GM04504 (cell line): ENCODE results near the gene SLC25A22.
A peak's percentile ranks its signal among the peaks of the same experiment; 100 is the strongest.

Source experiments
- DNase-seq: peaks from one replicate; pipeline ENCODE4 v3.0.0-alpha.2; 2012; ENCODE audit warnings: low read depth

The SLC25A22 gene

DNA sequence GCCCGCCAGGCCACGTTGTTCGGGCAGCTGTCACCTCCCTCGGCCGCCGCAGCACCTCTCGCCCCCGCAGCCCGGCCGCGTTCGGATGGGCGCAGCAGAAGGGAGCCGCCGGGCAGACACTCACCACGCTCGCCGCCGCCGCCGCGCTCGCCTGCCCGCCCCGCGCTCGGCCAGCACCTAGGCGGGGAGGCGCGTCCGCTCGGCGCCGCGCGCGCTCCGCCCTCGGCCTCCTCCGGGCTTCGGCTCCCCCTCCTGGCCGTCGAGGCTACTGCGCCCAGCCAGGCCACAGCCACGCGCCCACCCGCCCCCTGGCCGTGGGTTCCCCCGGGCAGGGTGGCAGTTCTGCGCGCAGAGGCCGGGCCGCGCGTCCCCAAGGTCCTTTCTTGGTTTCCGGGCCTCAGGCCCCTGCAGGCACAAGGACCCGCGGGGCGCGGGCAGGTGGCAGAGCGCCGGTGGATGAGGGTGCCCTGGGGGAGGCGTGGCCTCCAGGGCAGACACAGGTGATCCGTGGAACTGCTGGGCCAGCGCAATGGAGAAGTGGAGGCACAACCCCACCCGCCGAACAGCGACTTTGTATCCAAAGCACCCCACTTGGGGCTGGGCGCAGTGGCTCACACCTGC is at the start of gene SLC25A22:
SLC25A22 (minus strand) TSS at position 189 of the 621 bp plus-strand sequence. CDS start 3,275 bp downstream, outside the sequence.
- DNase-seq, result peak; percentile 50

DNA sequence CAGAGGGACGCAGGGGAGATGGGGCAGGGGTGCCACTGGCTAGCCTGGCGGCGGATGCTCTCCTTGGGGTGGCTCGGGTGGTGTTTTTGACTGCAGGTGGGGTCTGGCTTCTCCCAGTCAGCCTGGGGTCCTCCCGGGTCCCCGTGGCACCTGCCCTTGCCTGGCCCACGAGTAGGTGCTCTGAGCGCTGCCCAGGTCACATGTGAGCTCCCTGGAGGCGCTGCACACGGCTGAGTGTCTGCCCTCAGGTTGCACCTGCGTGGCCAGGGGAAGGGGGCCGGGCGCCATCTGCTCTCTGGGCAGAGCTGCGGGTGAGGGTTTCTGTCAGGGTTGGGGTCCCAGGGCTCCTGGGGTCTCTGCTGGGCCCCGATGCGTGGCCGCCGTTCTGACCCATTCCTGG is 49.8 kb upstream of the SLC25A22 start:
- DNase-seq, result no peak

DNA sequence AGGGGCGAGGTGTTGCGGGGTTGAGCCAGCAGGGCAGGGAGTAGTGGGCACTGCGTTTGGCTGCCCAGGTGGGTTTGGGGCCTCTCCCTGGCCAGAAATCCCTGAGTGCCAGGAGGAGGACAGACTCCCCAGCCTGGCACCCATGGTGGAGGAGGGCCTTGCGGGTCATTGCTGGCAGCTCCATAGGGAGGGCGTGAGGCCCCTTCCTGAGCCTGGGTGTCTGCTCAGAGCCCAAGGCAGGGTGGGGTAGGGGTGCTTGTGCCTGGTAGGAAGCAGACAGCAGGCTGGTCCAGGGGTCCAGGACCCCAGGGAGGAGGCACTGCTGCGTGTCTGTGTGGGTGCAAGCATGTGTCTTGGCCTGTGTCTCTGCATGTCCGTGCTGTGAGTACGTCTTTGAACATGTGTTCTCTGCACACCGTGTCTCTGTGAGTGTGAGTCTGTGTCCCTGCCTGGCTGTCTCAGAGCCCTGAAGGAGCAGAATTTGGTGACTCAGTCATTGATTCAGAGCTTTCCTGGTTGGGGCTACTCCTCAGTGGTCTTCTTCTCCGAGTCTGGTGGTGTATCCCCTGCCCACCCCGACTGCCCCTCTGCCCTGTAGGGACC is 48.5 kb upstream of the SLC25A22 start:
- DNase-seq, result no peak

DNA sequence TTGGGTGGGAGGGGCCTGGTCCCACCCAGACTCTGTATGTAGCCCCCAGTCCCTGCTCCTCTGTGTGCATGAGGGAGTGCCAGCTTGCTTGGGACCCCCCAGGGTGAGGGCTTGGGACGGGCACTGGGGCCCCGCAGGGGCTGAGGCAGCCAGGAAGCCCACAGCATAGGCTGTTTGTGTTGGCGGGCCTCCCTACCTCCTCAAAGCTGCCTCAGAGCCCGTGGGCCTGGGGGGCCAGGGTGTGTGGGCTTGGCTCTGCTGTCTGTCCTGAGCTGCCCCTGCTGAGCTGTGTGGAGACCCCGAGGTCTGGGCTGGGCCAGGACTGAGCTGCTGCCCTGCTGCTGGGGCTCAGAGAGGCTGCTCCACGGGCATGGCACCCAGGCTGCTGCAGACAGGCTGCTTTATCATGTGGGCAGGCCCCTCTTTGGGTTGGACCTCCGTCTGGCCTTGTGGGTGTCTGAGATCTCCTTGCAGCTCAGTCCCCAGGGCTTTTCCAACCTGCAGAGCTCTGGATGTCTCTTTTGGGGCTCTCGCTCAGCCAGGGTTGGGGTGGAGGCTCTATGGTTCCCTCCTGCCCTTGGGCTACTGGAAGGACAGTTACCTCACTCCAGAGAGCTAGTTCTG is 47.9 kb upstream of the SLC25A22 start:
- no peak for DNase-seq

DNA sequence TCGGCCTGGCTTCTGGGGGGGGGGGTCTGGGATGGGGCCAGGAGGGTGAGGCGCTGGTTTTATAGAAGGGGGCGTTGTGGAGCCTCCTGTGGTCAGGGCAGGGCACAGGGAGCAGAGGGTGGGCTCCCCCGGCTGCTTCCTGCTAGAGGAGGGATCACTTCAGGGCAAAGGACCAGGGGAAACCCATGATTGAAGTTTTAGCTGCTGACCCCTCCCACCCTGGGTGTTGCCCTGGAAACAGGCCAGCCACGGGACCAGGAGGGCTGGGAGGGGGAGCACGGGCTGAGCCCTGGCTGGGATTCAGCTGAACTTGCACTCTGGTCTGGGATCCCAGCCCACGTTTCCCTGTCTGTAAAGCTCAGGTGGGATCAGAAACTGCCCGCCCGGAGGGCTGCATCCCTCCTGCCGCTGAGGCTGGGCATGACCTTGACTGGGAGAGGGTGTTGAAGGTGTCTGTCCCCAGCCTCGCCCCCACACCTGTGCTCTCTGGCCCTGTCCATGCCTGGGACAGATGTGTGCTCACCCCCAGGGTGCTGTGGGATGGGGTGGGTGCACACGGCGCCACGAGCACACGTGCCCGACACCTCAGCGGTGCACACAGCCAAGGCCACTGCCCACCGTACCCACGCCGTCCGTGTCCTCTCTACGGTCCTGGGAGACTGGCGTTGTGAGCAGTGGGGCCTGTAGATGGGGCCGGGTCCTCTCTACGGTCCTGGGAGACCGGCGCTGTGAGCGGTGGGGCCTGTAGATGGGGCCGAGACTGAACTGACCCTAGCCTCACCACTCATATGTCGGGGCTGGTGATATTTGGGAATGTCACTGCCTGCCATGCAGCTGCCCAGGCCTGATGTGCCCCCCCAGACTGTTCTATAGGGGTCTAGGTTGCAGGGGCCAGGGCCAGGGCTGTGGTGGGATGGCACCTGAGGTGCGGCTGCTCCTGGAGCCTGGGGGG is 46.9 kb upstream of the SLC25A22 start:
- peak; percentile 92 for DNase-seq

DNA sequence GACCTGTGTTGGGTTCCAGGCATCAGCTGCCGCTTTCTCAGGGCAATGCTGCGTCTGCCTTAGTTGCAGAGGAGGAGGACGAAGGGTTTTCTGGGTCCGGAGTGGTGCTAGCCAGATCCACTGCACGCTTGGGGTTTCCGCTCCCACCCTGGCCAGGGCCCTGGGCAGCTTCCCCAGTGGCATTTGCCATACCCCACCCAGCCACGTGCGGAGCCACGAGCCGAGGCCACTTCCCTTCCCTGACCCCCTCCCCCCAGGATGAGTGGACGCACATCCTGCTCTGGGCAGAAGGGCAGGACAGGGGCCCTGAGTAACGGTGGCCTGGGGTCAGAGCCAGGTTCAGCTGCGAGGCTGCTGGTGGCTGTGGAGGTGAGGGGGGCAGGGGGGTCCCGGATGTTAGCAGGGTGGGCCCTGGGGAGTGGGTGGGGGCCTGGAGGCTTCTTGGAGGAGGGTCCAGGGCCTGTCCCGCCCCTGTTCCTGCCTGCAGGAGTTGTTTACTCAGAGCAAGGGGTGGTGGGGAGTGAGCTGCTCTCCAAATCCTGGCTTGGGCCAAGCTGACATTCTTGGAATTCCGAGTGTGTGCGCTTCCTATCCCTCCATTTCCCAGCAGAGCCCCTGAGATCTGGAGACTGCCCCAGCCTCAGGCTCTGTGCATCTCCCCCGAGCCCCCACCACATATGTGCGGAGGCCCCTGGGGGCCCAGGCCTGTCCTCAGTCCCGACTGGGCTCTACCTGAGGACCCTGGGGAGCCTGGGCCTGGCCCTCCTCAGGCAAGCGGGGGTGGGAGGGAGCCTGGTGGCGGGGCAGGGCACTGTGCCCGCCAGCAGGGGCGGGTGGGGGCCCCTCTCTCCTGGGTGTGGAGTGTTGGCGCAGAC is 46.0 kb upstream of the SLC25A22 start:
- peak; percentile 93 for DNase-seq

DNA sequence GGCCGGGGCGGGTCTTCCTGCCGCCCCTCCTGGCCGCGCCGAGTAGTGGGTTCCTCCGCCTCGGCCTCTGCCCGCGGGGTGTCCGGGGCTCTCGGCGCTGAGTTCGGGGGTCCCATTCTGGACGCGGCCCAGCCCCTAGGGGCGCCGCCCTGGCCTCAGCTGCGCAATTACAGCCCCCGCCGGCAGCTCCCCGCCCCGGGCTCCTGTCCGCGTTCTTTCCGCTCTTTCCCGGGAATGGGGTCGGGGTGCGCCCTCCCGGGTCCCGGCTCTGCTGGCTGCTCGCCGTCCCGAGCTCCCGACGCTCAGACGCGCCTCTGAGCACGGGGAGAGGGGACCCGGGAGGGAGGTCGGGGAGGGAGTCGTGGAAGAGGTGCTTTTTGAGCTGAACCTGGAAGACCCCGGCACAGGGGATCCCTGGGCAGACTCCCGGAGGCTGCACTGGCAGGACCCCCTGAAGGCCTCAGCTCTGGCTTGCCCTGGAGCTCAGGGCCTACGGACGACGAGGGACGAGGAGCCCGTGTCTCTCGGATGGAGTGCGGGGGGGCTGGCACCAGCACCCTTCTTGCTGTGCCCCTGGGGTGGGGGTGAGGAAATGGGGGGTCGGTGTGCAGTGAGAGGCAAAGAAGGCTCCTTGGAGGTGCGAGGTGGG is 45.1 kb upstream of the SLC25A22 start:
- DNase-seq, result no peak

DNA sequence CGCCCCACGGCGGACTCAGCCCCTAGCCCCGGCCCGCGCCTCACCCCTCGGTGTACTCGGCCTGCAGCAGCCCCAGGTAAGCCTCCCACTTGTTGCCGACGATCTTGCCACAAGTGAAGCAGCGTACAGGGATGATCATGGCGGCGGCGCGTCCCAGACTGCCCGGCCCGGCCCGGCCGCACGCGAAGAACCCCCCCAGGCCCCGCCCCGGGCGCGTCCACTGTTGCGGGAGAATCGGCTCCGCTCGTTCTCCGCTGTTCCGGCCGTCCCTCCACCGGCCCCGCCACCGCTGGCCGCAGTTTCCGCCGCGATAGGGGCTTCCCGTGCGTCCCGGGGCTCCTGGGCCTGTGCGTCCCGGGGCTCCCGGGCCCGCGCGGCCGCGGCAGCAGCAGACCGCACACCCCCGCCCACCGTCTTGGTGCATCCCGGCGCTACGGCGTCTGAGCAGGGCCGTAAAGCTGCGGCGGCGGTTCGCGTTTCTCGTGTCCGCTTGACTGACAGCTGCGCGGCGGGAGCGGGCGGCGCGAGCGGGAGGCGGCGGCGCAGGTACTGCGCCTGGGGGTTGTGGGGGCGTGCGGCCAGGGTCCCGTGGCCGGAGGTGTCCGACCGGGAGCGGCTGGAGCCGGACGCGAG is 44.4 kb upstream of the SLC25A22 start, which contains the start of the genes POLR2L and TSPAN4:
POLR2L (minus strand) TSS at position 160 of the 633 bp plus-strand sequence; CDS start at position 139, 21 bp downstream.
TSPAN4 (plus strand) TSS at position 483 of the 633 bp plus-strand sequence. CDS start 7,453 bp downstream, outside the sequence.
- peak; percentile 72 for DNase-seq

DNA sequence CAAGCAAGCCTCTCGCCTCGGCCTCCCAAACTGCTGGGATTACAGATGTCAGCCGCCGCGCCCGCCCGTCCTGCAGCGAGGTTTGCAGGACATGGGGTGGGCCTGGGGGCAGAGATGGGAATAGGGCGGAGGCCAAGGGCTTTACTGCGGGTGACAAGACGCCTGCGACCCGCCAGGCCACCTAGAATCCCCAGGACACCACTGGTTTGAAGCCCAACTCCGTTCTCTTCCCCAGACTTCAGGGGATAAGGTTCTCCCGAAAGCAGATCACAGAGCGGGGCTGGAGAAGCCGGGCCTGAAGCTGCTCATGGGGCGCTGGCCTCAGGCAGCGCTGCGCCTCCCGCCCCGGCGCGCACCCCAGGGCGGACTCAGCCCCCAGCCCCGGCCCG is 43.9 kb upstream of the SLC25A22 start:
- no peak for DNase-seq

DNA sequence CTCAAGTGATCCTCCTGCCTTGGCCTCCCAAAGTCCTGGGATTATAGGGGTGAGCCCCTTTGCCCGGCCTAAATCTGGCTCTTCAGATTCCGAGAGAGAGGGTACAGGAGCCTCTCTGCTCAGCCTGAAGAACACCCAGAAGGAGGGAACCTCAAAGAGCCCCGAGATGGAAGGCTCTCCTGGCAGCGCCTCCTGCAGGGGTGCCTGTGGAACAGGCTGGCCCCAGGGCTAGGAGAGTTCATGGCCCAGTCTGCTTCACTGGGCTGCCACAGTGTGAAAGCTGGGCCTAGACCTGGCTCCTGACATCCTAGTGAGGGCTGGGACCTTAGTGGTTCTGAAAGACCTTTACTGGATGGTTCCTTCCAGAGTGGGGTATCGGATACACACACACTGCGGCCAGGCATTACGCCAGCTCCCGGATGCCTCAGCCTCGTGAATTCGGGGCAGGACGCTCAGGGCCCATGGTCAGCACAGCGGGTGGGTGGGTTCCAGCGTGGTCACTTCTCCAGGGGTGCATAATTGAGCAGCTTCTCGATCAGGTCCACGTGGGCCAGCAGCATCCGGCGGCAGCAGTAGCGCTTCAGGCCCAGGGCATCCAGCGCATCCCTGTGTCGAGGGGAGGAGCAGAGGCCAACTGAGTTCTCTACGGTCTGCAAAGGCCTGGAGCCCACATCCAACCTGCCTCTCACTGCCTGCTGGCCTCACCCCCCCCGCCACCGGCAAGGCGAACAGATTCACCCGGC is 42.0 kb upstream of the SLC25A22 start:
- DNase-seq, result no peak

DNA sequence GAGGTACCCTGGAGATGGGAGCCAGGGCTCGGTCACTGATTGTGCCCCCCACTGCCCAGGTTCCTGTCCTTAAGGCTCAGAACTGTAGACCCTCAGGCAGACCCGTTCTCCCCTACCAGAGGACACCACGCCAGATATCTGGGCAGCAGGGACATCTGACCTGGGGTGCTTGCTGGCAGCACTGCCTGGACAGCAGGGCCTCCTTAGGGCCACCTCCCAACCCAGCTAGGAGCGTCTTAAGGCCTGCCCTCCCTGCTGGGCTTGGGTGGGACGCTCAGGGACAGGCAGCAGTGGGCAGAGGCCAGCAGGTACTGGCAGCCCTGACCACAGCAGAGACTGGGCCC is 41.2 kb upstream of the SLC25A22 start:
- no peak for DNase-seq

DNA sequence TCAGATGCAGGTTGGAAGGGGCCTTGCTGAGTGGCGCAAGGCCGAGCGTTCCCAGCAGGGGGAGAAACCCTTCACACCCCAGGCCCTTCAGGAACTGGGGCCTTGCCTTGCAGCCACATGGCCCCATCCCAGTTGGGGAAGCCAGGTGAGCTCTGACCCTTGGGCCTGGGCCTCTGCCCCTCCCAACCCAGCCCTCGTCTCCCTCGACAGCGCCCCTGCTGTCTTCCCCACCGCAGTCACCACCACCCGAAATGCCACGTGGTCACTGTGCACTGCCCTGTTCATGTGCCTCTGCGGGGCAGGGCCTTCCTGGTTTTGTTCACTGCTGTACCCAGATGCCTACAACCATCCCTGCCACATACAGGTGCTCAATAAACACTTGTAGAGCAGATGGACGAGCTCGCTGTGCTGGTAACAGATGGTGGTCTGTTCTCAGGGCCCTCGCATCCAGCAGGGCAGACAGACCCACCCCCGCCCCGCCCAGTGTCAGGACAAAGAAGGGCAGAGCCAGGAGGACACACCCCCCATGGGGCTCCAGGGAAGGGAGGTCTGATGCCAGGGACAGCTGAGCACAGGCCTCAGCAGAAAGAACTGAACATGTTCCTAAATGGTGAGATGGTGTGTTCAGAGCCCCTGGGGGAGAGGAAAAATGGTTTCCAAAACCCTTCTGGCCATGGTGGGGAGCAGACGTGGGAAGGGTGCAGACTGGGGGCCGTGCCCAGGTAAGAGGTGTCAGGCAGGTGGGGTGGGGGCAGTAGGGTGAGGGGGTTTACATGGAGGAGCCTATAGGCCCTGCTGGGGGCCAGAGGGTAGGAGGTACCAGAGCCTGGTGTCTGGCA is 40.6 kb upstream of the SLC25A22 start:
- no peak for DNase-seq

DNA sequence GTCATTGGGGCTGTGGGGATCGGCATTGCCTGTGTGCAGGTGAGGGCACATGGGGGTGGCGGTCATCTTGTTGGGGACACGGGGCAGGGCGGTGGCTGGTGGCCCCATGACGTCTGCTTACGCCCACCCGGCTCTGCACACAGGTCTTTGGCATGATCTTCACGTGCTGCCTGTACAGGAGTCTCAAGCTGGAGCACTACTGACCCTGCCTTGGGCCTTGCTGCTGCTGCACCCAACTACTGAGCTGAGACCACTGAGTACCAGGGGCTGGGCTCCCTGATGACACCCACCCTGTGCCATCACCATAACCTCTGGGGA is 39.9 kb upstream of the SLC25A22 start:
- no peak for DNase-seq

DNA sequence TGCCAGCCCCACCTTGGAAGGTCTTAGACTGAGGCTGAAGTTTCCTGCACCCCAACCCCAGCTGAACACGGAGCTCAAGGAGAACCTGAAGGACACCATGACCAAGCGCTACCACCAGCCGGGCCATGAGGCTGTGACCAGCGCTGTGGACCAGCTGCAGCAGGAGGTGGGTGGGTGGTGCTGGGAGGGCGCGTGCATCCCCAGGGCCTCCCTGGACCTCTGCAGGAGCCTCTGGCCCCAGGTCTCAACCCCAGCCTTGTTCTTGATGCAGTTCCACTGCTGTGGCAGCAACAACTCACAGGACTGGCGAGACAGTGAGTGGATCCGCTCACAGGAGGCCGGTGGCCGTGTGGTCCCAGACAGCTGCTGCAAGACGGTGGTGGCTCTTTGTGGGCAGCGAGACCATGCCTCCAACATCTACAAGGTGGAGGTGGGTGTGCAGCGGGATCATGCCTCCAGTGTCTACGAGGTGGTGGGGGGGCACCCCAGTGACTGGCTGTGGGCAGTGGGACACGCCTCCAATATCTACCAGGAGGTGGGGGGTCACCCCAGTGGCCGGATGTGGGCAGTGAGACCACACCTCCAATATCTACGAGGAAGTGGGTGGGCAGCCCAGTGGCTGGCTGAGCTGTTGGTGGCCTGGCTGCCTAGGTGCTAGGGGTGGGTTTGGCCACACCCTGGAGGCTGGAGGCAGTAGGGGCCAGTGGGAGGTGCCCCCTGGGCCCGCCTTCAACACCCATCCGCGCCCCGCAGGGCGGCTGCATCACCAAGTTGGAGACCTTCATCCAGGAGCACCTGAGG is 39.3 kb upstream of the SLC25A22 start:
- DNase-seq, result no peak

DNA sequence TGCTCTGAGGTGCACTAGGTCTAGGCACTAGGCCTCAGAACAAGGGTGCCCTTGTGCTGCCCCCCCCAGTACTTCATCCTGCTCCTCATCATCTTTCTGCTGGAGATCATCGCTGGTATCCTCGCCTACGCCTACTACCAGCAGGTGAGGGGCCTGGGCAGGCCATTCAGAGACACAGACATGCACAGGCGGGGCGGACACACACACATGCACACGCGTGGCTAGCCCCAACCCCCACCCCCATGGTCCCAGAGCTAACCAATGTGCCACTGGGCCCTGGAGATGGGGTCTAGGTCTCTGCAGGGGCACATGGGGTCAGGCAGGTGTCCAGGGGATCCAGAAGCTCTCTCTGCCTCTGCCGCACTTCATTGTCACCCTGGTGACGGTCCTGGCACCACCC is 38.6 kb upstream of the SLC25A22 start:
- no peak for DNase-seq

DNA sequence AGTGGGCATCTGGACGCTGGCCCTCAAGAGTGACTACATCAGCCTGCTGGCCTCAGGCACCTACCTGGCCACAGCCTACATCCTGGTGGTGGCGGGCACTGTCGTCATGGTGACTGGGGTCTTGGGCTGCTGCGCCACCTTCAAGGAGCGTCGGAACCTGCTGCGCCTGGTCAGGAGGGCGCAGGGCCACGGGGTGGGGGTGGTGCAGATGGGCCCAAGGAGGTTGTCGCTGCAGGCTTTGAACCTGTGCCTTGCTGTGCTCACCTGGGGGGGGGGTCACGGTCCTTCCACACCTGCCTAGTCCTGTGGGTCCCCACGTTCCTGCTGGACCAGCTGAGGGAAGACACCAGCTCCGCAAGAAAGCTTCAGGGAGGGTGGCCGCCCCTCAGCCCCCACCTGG is 38.2 kb upstream of the SLC25A22 start:
- DNase-seq, result no peak

DNA sequence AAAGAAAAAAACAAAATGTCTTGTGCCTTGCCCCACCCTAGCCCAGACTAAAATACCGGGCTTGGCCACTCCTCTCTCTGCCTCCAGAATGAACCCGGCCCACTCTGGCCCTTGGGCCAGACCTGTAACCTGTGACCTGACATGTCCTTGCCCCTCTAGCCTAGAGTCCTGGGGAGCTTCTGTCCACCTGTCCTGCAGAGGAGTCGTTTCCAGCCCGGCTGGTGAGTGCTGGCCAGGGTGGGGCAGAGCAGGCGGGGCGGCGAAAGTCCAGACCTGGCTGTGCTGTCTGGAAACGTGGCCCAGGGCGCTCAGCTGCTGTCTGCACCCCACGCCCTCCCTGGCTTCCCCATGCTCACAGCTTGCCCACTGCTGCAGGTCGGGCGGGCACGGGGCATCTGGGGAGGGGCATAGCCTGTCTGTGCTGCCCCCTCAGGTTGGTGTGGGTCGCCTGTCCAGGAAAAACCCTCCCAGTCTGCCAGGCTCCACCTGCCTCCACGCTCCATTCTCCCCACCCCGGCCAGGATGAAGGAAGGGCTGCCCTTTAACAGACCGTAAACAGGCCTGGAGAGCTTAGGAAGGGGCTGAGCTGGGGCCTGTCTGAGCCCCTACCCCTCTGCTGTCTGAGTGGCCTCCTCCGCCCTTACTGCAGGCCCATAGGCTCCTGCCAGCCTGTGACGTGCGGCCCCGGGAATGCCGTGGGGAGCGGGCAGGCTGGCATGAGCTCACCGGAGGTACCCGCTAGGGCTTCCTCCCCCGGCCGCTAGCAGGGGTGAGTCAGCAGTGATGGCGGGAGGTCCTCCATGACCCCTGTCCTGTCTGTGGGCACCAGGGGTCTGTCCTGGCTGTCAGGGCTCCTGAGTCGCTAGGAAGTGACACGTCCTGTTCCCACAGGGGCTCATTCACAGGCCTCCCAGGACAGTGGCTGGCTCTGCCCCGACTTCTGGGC is 36.6 kb upstream of the SLC25A22 start:
- no peak for DNase-seq
